Muscle layer of duodenum (tissue), 2 donors: ENCODE data around the gene LONP1.

Experiments used
- H3K27ac ChIP-seq: one replicate; pipeline ENCODE4 v1.7.0; 2013; ENCODE audit warnings: mild to moderate bottlenecking, low read length
- H3K27me3 ChIP-seq: one replicate; pipeline ENCODE4 v1.7.0; 2013; ENCODE audit warnings: low read depth, mild to moderate bottlenecking, control low read depth, low read length
- H3K36me3 ChIP-seq, 2 donors: one replicate each; pipeline ENCODE4 v1.7.0; 2013; ENCODE audit warnings: low read length in 2 of 2, control low read depth in 1 of 2, mild to moderate bottlenecking in 1 of 2; ENCODE audit not compliant: insufficient read depth in 2 of 2, control insufficient read depth in 1 of 2
- H3K4me1 ChIP-seq, 2 donors: one replicate each; pipeline ENCODE4 v1.7.0; 2013; ENCODE audit warnings: low read length in 2 of 2, mild to moderate bottlenecking in 2 of 2, control low read depth in 1 of 2, moderate library complexity in 1 of 2; ENCODE audit not compliant: insufficient read depth in 2 of 2, control insufficient read depth in 1 of 2
- H3K4me3 ChIP-seq, 2 donors: one replicate each; pipeline ENCODE4 v1.7.0; 2013; ENCODE audit warnings: low read length in 2 of 2, low read depth in 1 of 2, mild to moderate bottlenecking in 1 of 2
- H3K9me3 ChIP-seq, 2 donors: one replicate each; pipeline ENCODE4 v1.7.0; 2013; ENCODE audit warnings: low read length in 2 of 2, control low read depth in 1 of 2, mild to moderate bottlenecking in 1 of 2; ENCODE audit not compliant: control insufficient read depth in 1 of 2
- donor health status: healthy.

Gene LONP1

DNA sequence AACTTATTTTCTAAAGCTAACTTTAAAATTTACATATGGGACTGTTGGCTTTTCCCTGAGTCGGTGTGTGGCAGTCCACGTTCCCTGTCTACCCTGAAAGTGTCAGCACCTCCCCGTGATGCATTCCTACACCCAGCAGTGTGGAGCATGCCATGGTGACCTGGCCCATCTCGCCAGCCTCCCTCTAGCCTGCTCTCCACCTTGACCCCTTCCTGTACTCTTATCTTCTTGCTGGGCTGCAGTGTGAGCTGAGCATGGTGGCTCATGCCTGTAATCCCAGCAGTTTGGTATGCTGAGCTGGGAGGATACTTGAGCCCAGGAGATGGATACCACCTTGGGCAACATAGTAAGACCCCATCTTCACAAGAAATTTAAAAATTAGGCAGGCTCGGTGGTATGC lies 65.0 kb downstream of the LONP1 start:
- Histone ChIP-seq H3K9me3 (no peaks in the 10 kb centered on the region), H3K27ac (no peak overlapping the region), H3K36me3 (peaks cover 63 to 85% of the 10 kb centered on the region in 2 donors), H3K4me3 (no peak overlapping the region), H3K27me3 (no peaks in the 10 kb centered on the region), H3K4me1 (no peaks in the 10 kb centered on the region)

- Histone ChIP-seq H3K27ac (no peak overlapping the region), H3K27me3 (no peaks in the 10 kb centered on the region), H3K36me3 (peaks cover 69 to 82% of the 10 kb centered on the region in 2 donors), H3K9me3 (no peaks in the 10 kb centered on the region), H3K4me1 (no peaks in the 10 kb centered on the region), H3K4me3 (no peak overlapping the region)
These were observed 67.7 kb downstream of the LONP1 start for GRCh38 chr19:5652261-5652660.

GRCh38 chr19:5651361-5651760 lies 68.6 kb downstream of the LONP1 start:
- no peaks in the 10 kb centered on the region for H3K27me3 ChIP-seq
- no peaks in the 10 kb centered on the region for H3K9me3 ChIP-seq
- no peak overlapping the region for H3K27ac ChIP-seq
- H3K36me3 ChIP-seq: peaks cover 75 to 87% of the 10 kb centered on the region in 2 donors
- no peak overlapping the region for H3K4me3 ChIP-seq
- H3K4me1 ChIP-seq: no peaks in the 10 kb centered on the region

DNA sequence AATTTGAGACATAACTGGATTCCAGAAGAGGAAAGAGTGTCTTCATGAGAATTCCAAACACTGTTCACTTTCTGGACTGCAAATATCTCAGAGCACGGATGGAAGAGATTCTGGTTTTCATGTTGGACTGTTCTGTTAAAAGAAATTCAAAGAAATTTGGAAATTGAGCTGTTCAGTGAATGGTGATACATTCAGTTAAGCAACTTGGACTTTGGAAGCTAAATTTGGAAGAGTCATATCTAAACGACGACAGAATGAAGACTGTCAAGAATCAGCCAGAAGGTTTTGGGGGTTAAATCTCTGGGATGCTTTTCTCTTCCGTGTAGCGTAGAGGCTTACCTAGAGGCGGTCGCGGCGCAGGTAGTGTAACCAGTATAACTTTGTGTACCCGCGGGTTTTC lies 71.5 kb downstream of the LONP1 start:
- Histone ChIP-seq H3K36me3 (peaks cover 77 to 83% of the 10 kb centered on the region in 2 donors), H3K4me3 (no peak overlapping the region), H3K4me1 (no peaks in the 10 kb centered on the region), H3K27ac (no peak overlapping the region), H3K9me3 (no peaks in the 10 kb centered on the region), H3K27me3 (no peaks in the 10 kb centered on the region)

DNA sequence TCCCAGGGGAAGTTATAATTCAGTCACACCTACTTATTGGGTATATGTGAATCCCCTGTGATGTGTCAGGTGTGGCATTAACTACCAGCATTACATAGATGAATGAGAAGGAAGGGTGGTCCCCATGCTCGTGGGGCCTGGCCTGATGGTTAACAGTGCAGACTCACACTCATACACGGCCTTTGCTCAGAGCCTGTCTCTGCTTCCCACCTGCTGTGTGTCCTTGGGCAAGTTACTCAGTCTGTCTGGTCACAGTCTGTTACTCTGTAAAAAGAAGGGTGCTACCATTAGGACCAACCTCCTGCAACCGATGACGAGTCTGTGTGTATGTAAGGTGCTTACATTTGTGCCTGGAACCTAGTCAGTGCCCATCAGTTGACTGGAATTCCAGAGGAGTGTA lies 73.2 kb downstream of the LONP1 start:
- H3K36me3 ChIP-seq: peaks cover 78 to 82% of the 10 kb centered on the region in 2 donors
- no peaks in the 10 kb centered on the region for H3K4me1 ChIP-seq
- no peak overlapping the region for H3K4me3 ChIP-seq
- H3K9me3 ChIP-seq: no peaks in the 10 kb centered on the region
- H3K27me3 ChIP-seq: no peaks in the 10 kb centered on the region
- H3K27ac ChIP-seq: no peak overlapping the region

DNA sequence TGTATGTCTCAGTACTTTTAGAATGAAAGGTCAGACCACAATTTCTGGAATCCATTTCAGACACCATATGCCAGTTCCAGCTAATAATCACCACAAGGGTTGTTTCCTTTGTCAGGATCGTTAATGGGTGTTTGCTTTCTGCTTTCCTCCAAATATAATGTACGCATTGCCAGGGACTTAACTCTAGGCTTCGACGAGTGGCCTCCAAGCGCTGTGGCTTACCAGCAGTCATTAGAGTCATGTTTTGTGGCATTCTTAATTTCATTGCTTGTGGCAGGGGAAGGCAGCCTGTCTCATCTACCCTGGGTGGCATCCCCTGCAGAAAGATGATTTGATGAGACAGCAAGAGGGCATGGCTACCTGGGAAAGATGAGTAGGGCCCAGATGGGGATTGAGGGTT lies 74.5 kb downstream of the LONP1 start:
- Histone ChIP-seq H3K4me3 (no peak overlapping the region), H3K4me1 (no peaks in the 10 kb centered on the region), H3K27ac (no peak overlapping the region), H3K27me3 (no peaks in the 10 kb centered on the region), H3K36me3 (peaks cover 69 to 73% of the 10 kb centered on the region in 2 donors), H3K9me3 (no peaks in the 10 kb centered on the region)

DNA sequence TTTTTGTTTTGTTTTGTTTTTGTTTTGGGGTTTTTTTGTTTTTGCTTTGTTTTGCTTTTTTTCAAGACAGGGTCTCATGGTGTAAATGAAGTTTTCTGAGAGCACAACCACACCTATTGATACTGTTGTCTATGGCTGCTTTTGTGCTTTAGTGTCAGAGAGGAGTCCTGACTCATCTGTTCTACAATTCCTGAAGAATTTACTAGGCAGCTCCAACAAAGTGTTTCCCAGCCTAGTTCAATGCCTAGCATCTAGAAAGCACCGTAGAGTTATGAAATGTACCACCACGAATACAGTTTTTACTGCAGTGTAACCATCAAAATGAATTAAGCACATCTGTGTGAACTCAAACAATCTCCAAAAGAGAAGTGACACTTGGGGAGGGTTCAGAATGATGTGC lies 75.9 kb downstream of the LONP1 start:
- H3K9me3 ChIP-seq: no peaks in the 10 kb centered on the region
- H3K4me1 ChIP-seq: no peaks in the 10 kb centered on the region
- H3K36me3 ChIP-seq: peaks cover 60 to 65% of the 10 kb centered on the region in 2 donors
- H3K27me3 ChIP-seq: no peaks in the 10 kb centered on the region
- no peak overlapping the region for H3K4me3 ChIP-seq
- no peak overlapping the region for H3K27ac ChIP-seq

DNA sequence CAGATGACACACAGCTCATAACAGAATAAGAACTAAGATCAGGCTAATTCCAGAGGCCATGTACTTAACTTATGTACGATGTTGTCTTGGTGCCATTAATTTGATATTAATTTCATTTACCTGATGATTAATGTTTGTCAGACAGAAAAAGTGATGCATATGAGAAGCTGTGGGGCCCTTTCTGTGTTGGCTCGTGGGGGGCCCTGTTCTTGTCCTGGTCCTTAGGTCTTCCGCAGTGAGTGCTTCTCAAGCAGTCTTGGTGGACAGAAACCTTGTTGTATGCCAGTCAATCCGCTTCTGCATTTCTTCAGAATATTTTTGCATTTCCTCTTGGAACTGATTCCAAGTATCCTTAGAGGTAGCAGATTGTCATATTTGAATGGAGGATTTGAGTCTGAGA lies 76.9 kb downstream of the LONP1 start:
- Histone ChIP-seq H3K27me3 (no peaks in the 10 kb centered on the region), H3K36me3 (peaks cover 54 to 60% of the 10 kb centered on the region in 2 donors), H3K27ac (no peak overlapping the region), H3K4me3 (no peak overlapping the region), H3K4me1 (peaks cover 0 to 3% of the 10 kb centered on the region in 2 donors), H3K9me3 (no peaks in the 10 kb centered on the region)

DNA sequence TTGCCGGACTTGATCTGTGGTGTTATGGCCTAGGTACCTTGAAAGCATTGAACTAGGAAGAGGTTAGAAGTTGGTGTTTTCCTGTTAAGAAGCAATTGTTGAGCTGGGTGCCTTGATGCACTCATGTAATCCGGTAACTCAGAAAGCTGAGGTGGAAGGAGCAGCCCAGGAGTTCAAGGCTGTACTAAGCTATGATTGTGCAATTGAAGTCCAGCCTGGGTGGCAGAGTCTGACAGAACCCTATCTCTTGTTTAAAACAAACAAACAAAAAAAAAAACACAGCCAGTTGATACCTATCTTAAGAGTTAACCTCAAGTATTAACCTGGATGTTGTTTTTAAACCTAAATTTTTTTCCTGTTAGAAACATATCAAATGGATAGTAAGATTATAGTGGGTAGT lies 77.7 kb downstream of the LONP1 start:
- Histone ChIP-seq H3K9me3 (no peaks in the 10 kb centered on the region), H3K27me3 (no peaks in the 10 kb centered on the region), H3K4me1 (peaks cover 0 to 12% of the 10 kb centered on the region in 2 donors), H3K27ac (no peak overlapping the region), H3K4me3 (no peak overlapping the region), H3K36me3 (peaks cover 46 to 51% of the 10 kb centered on the region in 2 donors)
